Large intestine (tissue), 3 donors: ENCODE results near the gene SPINT2. TPM values are rescaled to one million over a fixed set of nuclear protein-coding genes. Genes with fewer than 3 reads are reported as not detected.
A peak's percentile ranks its signal among the peaks of the same experiment; 100 is the strongest.
"Not testable (repeated sequence)": the region's sequence is repeated elsewhere in the genome, so short reads cannot be mapped to it uniquely, and the experiment has no call there.

ENCODE experiments used
- DNase-seq, 2 donors: peaks; one replicate each; pipeline versions ENCODE4 v3.0.0 to v3.0.0-alpha.2; 2013
- H3K27ac ChIP-seq: one replicate; pipeline ENCODE4 v1.5.1; 2013; ENCODE audit warnings: low read length
- H3K27me3 ChIP-seq: 2 replicates; pipeline ENCODE4 v1.6.1; 2013; ENCODE audit warnings: low read length; ENCODE audit not compliant: control insufficient read depth, insufficient read depth
- H3K36me3 ChIP-seq: 2 replicates; pipeline ENCODE4 v1.6.1; 2013; ENCODE audit warnings: low read length; ENCODE audit not compliant: control insufficient read depth, insufficient read depth
- H3K4me1 ChIP-seq: one replicate; pipeline ENCODE4 v1.6.1; 2013; ENCODE audit warnings: low read length; ENCODE audit not compliant: control insufficient read depth, insufficient read depth
- H3K4me3 ChIP-seq: one replicate; pipeline ENCODE4 v1.5.1; 2013; ENCODE audit warnings: low read length
- H3K9me3 ChIP-seq: one replicate; pipeline ENCODE4 v1.6.1; 2013; ENCODE audit warnings: mild to moderate bottlenecking, low read depth, low read length, moderate library complexity; ENCODE audit not compliant: control insufficient read depth
- WGBS: methylation state at CpG from one replicate; pipeline ENCODE4 v1.1.5; 2013; ENCODE audit warnings: low lambda C conversion rate; ENCODE audit not compliant: insufficient coverage; 5-methylcytosine and 5-hydroxymethylcytosine counted together
- polyA plus RNA-seq: library from polyadenylated mRNA; unstranded; fragments of 120-200 nt; gene quantifications from one replicate; pipeline ENCODE4 v1.2.1, GENCODE V29; 2013

The SPINT2 gene
- polyA plus RNA-seq, 1 donor = 390 TPM

DNA sequence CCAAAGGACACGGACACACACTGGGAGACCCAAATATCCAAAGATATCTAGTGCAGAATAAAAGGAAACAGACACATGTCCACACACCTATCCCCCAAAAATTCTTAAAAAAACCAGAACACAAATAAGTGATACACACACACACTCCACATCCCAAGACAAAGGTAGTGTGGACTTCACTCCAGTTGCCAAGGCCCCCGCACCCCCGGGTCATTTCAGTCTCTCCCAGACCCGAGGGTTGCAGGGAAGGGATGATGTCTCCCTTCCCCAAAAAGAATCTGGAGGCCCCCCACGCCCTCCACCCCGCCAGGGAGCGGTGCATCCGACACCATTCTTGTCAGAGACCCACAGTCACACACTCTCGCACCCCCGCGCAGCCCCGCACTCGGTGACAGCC is 40.8 kb upstream of the SPINT2 start:
- DNase-seq = no peak
- H3K36me3 ChIP-seq = no peaks in the 10 kb centered on the region
- H3K27ac ChIP-seq = no peak overlapping the region
- H3K4me3 ChIP-seq = peak overlapping the region; percentile 37
- H3K9me3 ChIP-seq = peaks cover 1% of the 10 kb centered on the region
- peaks cover 5% of the 10 kb centered on the region for H3K4me1 ChIP-seq
- WGBS = no CpG with 5 or more reads among the region's 13 CpGs
- H3K27me3 ChIP-seq = peaks cover 48% of the 10 kb centered on the region

DNA sequence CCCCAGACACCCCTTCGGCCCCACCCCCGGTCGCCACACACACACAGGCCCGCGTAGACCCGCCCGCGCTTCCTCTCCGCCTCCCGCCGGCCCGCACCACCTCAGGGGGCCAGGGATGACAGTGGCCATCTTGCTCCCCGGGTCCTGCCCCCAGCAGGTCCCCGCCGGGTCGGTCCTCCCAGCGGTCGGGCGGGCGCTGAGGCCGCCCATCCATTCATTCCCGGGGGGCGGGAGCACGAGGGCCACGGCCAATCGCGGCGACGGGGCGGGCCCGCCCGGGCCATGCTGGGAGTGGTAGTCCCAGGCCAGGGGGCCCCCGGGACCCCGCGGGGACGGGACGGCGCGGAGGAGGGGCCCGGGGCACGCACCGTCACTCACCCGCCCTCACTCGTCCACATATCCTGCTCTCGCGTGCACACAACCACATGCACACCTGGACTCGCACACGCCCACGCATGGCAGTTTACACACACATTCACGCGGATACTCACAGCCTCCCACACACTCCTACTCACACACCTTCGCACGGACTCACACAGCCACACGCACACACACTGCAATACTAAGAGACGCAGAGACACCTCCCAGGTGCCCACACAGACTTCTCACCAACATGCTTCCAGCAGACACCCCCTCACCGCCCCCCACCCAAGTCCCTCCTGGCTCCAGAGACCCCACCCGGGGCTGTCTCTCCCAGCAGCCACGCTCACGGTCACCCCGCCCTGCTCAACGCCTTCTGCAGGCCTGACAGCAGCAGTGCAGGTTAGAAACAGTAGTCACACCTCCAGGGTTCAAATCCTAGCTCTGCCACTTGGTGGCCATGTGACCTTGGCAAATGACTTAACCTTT is 40.1 kb upstream of the SPINT2 start, which contains the start of gene DPF1:
TSS of gene DPF1 (minus strand) at position 209 of the 849 bp plus-strand sequence. CDS start at position 129, 80 bp downstream.
- peak within 1 kb of the TSS; percentile 37 for H3K4me3 ChIP-seq
- peaks cover 54% of the 10 kb centered on the region for H3K27me3 ChIP-seq
- H3K9me3 ChIP-seq = peaks cover 7% of the 10 kb centered on the region
- no peaks in the 10 kb centered on the region for H3K36me3 ChIP-seq
- no CpG with 5 or more reads among the region's 61 CpGs for WGBS
- peak; percentile 40 to 70 for DNase-seq
- H3K4me1 ChIP-seq = peaks cover 8% of the 10 kb centered on the region
- H3K27ac ChIP-seq = no peak within 1 kb of the TSS

DNA sequence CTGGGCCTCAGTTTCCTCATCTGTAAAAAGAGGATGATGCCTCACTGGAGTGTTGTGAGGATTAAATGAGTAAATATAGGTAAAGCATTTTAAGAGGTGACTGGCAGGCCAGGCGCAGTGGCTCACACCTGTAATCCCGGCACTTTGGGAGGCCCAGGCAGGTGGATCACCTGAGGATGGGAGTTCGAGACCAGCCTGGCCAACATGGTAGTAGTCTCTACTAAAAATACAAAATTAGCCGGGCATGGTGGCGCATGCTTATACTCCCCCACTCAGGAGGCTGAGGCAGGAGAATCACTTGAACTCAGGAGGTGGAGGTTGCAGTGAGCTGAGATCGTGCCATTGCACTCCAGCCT is 39.5 kb upstream of the SPINT2 start:
- H3K27ac ChIP-seq, H3K4me3 ChIP-seq, DNase-seq, H3K4me1 ChIP-seq, H3K9me3 ChIP-seq, H3K36me3 ChIP-seq: not testable (repeated sequence)
- WGBS = no CpG with 5 or more reads among the region's 6 CpGs
- peaks cover 57% of the 10 kb centered on the region for H3K27me3 ChIP-seq

DNA sequence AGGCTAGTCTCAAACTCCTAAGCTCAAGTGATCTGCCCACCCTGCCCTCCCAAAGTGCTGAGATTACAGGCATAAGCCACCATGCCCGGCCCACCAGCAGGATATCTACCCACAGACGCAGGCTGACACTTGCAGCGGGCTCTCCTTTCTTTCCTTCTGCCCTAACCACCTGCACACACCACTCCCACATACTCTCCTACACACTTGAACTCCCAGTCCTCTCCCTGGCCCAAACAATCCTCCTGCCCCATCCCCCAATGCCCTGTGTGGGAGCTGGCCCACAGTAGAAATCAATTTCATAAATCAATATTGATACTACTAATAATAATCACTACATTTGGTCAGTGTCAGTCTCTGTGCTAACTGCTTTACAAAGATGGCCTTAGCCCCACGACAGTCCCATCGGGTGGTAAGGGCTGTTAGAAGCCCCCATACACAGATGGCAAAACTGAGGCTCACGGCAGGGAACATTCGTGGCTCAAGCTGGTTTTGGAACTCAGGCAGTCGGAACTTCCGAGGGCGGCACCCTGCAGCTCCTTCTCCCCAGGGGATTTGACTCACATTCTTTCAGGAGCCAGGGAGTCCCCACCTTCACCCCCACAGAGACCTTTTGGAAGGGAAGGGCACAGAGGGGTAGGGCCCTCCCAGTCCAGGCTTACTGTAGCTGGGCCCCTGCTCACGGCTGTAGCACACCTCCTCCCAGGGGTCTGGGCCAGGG is 36.9 kb upstream of the SPINT2 start:
- no CpG with 5 or more reads among the region's 11 CpGs for WGBS
- Histone ChIP-seq H3K27ac (no peak overlapping the region), H3K27me3 (peaks cover 64% of the 10 kb centered on the region), H3K9me3 (peaks cover 7% of the 10 kb centered on the region), H3K4me3 (no peak overlapping the region), H3K36me3 (no peaks in the 10 kb centered on the region), H3K4me1 (peaks cover 8% of the 10 kb centered on the region)
- no peak for DNase-seq

DNA sequence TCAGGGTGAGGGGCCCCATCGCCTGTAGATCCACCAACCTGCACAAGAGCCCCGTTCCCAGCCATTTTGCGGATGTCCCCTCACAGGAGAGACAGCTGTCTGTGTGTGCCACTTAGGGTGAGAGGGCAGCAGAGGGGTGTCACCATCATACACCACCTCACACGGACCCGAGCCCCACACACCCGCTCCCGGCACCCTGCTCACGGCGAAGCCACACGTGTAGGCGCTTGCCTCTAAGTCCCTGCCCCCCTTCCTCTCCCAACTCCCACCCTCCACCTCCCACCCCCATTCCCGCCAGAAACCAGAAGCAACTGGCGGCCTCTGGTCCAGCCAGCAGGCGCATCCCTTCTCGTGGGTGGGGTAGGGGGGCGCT is 36.4 kb upstream of the SPINT2 start:
- H3K9me3 ChIP-seq = peaks cover 7% of the 10 kb centered on the region
- no CpG with 5 or more reads among the region's 16 CpGs for WGBS
- no peak for DNase-seq
- peaks cover 61% of the 10 kb centered on the region for H3K27me3 ChIP-seq
- peaks cover 8% of the 10 kb centered on the region for H3K4me1 ChIP-seq
- no peak overlapping the region for H3K27ac ChIP-seq
- no peak overlapping the region for H3K4me3 ChIP-seq
- H3K36me3 ChIP-seq = no peaks in the 10 kb centered on the region

DNA sequence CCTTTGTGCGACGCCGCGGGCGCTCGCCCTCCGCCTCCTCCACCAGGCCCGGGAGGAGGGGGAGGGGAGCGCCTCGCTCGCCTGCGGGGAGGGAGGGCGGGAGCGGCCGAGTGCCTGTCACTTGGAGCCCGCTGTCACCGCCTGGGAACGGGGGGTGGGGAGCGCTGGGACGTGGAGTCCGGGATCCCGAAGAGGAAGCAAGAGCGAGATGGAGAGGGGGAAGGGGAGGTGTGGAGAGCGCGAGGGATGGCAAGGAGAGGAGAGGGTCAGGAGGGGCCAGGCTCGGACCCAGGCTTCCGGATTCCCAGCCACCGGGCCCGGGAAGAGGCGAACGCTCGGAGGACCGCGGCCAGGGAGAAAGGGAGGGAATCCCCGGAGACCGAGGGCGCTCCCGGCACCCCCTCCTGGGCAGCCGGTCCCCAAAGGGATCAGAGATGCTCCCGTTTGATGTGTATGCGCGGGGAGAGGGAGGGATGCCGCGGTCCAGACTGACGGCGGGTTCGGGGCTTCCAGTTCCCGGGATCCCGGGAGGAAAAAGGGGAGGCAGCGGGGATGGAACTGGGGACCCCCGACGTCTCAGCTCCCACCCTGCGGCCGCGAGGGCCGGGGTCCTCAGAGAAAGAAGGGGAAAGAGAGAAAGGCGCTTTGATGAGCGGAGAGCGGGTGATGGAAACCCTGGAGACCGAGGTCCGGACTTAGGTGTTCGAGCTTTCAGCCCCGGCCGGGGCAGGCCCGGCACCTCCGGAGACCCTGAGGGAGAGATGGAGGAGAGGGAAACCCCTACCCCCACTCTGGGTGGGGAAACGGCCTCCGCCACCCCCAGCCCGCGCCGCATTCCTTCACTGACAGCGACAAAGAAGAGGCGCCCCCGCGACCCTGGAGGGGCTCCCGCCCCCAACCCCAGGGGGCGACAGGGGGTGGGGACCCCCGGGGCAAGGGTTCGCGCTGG is 35.6 kb upstream of the SPINT2 start:
- peaks cover 5% of the 10 kb centered on the region for H3K4me1 ChIP-seq
- WGBS = no CpG with 5 or more reads among the region's 80 CpGs
- no peak overlapping the region for H3K27ac ChIP-seq
- H3K9me3 ChIP-seq = peaks cover 7% of the 10 kb centered on the region
- H3K27me3 ChIP-seq = peaks cover 53% of the 10 kb centered on the region
- H3K36me3 ChIP-seq = no peaks in the 10 kb centered on the region
- peak overlapping the region; percentile 13 for H3K4me3 ChIP-seq
- no peak for DNase-seq

DNA sequence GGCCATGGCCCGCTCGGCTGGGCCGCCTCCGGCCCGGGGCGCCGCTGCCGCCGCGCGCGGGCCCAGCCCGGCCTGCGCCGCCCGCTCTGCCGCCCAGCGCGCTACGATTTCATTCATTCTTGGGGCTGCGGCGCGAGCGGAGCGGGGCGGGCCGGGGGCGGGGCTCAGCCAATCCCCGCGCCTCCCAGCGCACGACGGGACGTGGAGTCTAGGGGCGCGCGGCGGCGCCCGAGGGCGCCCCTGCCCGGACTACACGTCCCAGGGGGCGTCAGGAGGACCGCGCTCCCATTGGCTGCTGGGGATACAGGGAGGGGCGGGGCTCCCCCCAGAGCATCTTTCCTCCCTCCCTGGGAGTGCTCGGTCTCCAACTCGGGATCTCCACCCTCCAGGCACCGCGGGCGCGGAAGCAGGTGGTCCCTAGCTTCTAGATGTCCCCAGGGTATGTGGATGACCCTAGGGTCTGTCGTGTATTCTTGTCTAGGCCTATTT is 34.7 kb upstream of the SPINT2 start:
- DNase-seq = peak; percentile 61 to 71
- peaks cover 51% of the 10 kb centered on the region for H3K27me3 ChIP-seq
- no peak overlapping the region for H3K4me3 ChIP-seq
- H3K4me1 ChIP-seq = peaks cover 4% of the 10 kb centered on the region
- peaks cover 7% of the 10 kb centered on the region for H3K9me3 ChIP-seq
- WGBS = no CpG with 5 or more reads among the region's 54 CpGs
- no peak overlapping the region for H3K27ac ChIP-seq
- no peaks in the 10 kb centered on the region for H3K36me3 ChIP-seq

DNA sequence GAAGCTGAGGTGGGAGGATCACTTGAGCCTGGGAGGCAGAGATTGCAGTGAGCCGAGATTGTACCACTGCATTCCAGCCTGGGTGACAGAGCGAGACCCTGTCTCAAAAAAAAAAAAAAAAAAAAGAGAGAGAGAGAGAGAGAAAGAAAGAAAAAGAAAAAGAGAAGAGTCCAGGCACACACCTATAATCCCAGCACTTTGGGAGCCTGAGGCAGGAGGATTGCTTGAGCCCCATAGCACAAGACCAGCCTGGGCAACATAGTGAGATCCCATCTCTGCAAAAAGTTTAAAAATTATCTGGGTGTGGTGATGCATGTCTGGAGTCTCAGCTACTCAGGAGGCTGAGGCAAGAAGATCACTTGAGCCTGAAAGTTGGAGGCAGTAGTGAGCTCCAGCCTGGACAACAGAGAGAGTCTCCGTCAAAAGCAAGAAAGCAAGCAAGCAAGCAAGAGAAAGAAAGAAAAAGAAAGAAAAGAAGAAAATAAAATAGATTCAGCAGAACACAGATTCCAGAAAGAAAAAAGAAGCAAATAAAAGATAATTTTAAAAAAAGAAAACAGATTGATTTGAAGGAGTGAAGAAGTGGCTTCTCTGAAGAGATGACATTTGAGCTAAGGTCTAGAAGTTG is 33.8 kb upstream of the SPINT2 start:
- not testable (repeated sequence) for H3K4me3 ChIP-seq, DNase-seq, H3K4me1 ChIP-seq, H3K9me3 ChIP-seq, H3K36me3 ChIP-seq, H3K27ac ChIP-seq
- peaks cover 51% of the 10 kb centered on the region for H3K27me3 ChIP-seq
- 100% methylated on average over 1 of the region's 3 CpGs for WGBS

DNA sequence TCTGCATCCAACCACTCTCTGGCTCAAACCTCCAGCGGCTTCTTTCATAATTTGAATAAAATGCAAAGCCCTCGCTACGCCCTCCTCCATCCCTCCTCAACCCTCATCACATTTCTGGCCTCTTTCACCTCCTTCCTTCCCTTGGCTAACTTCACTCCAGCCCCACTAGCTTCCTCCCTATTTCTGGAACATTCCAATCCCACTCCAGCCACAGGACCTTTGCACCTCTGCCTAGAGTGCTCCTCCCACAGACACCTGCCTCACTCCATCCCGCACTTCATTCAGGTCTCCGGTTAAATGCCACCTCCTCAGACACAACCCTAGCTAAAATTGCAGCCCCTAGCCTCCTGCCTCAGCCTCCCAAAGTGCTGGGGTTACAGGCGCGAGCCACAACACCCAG is 32.5 kb upstream of the SPINT2 start:
- Histone ChIP-seq H3K27ac (no peak overlapping the region), H3K27me3 (peaks cover 45% of the 10 kb centered on the region), H3K9me3 (peaks cover 7% of the 10 kb centered on the region), H3K4me3 (no peak overlapping the region), H3K36me3 (no peaks in the 10 kb centered on the region), H3K4me1 (peaks cover 4% of the 10 kb centered on the region)
- DNase-seq = no peak
- 79% methylated on average over 3 of the region's 7 CpGs for WGBS
